Measurements from ENCODE around the gene ZC3H10. TPM values are rescaled to one million over a fixed set of nuclear protein-coding genes. Genes with fewer than 3 reads are reported as not detected.
A peak's percentile ranks its signal among the peaks of the same experiment; 100 is the strongest.
"Not testable (repeated sequence)": the region's sequence is repeated elsewhere in the genome, so short reads cannot be mapped to it uniquely, and the experiment has no call there.

ZC3H10 gene
- total RNA-seq, 1 donor from 2014 or later, result 4.1 TPM

- Histone ChIP-seq H3K9me3 (ENCODE audit: insufficient read depth, low read depth, low read length) (no peaks in the 10 kb centered on the region), H3K4me1 (ENCODE audit: insufficient read depth, low read length) (peaks cover 24% of the 10 kb centered on the region), H4K20me1 (ENCODE audit: insufficient read depth, low read length) (peaks cover 11% of the 10 kb centered on the region), H3K27ac (ENCODE audit: low read depth, low read length) (peak within 1 kb of the TSS; percentile 91), H3K9ac (ENCODE audit: low read length) (peak within 1 kb of the TSS; percentile 98), H3K79me2 (ENCODE audit: insufficient read depth, low read length) (peaks cover 23% of the 10 kb centered on the region), H2AFZ (ENCODE audit: low read depth, low read length) (peak within 1 kb of the TSS; percentile 84), H3K4me3 (ENCODE audit: insufficient read depth, low read depth, low read length) (peak within 1 kb of the TSS; percentile 99), H3K27me3 (ENCODE audit: insufficient read depth, low read length) (no peaks in the 10 kb centered on the region), H3K36me3 (ENCODE audit: insufficient read depth, low read length) (peaks cover 20% of the 10 kb centered on the region), H3K4me2 (ENCODE audit: low read length) (peak within 1 kb of the TSS; percentile 98)
- Mint-ChIP-seq H3K4me3 (ENCODE audit: unreplicated experiment) (peak within 1 kb of the TSS; percentile 96), H3K27me3 (ENCODE audit: low read depth, unreplicated experiment) (no peaks in the 10 kb centered on the region), H3K27ac (ENCODE audit: unreplicated experiment) (peak within 1 kb of the TSS; percentile 97), H3K36me3 (ENCODE audit: low read depth, unreplicated experiment) (peaks cover 23% of the 10 kb centered on the region), H3K9me3 (ENCODE audit: unreplicated experiment) (no peaks in the 10 kb centered on the region), H3K4me1 (ENCODE audit: low read depth, unreplicated experiment) (peaks cover 22% of the 10 kb centered on the region)
- no peak for FAIRE-seq
- no peak for TF ChIP-seq EZH2 (IDR thresholded peaks at IDR 0.05; ENCODE audit: insufficient read depth, low read length)
- TF ChIP-seq CTCF (IDR thresholded peaks at IDR 0.05; ENCODE audit: insufficient read depth, low read depth, low read length), result no peak
- peak; percentile 80 for DNase-seq (ENCODE audit: low read depth)
Measured at GRCh38 chr12:56116267-56117081, 1.6 kb upstream of the ZC3H10 start, which contains the start of gene RPL41. Gene RPL41, plus strand, starts transcription at chr12:56116633.

GRCh38 chr12:56117082-56117706 lies 872 bp upstream of the ZC3H10 start:
- FAIRE-seq, result not testable (repeated sequence)
- peak overlapping the region; percentile 98 for H3K4me2 ChIP-seq (ENCODE audit: low read length)
- H3K36me3 Mint-ChIP-seq (ENCODE audit: low read depth, unreplicated experiment), result peaks cover 23% of the 10 kb centered on the region

GRCh38 chr12:56118688-56119357 lies 757 bp downstream of the ZC3H10 start:
- DNase-seq (ENCODE audit: low read depth), result no peak
- H3K4me3 Mint-ChIP-seq (ENCODE audit: unreplicated experiment), result peak overlapping the region; percentile 96
- no peaks in the 10 kb centered on the region for H3K9me3 Mint-ChIP-seq (ENCODE audit: unreplicated experiment)
- peaks cover 6% of the 10 kb centered on the region for H3K36me3 ChIP-seq (ENCODE audit: insufficient read depth, low read length)
- TF ChIP-seq CTCF (IDR thresholded peaks at IDR 0.05; ENCODE audit: insufficient read depth, low read depth, low read length), result no peak
- TF ChIP-seq EZH2 (IDR thresholded peaks at IDR 0.05; ENCODE audit: insufficient read depth, low read length), result no peak
- H3K4me1 Mint-ChIP-seq (ENCODE audit: low read depth, unreplicated experiment), result peaks cover 22% of the 10 kb centered on the region
- H2AFZ ChIP-seq (ENCODE audit: low read depth, low read length), result peak overlapping the region; percentile 72
- peaks cover 24% of the 10 kb centered on the region for H3K4me1 ChIP-seq (ENCODE audit: insufficient read depth, low read length)
- peaks cover 11% of the 10 kb centered on the region for H4K20me1 ChIP-seq (ENCODE audit: insufficient read depth, low read length)
- no peak for FAIRE-seq
- peak overlapping the region; percentile 98 for H3K4me2 ChIP-seq (ENCODE audit: low read length)
- peak overlapping the region; percentile 98 for H3K9ac ChIP-seq (ENCODE audit: low read length)
- H3K36me3 Mint-ChIP-seq (ENCODE audit: low read depth, unreplicated experiment), result peaks cover 21% of the 10 kb centered on the region
- peak overlapping the region; percentile 99 for H3K4me3 ChIP-seq (ENCODE audit: insufficient read depth, low read depth, low read length)
- H3K27ac Mint-ChIP-seq (ENCODE audit: unreplicated experiment), result peak overlapping the region; percentile 93
- no peaks in the 10 kb centered on the region for H3K27me3 ChIP-seq (ENCODE audit: insufficient read depth, low read length)
- H3K79me2 ChIP-seq (ENCODE audit: insufficient read depth, low read length), result peaks cover 23% of the 10 kb centered on the region
- peak overlapping the region; percentile 69 for H3K27ac ChIP-seq (ENCODE audit: low read depth, low read length)
- H3K27me3 Mint-ChIP-seq (ENCODE audit: low read depth, unreplicated experiment), result no peaks in the 10 kb centered on the region
- no peaks in the 10 kb centered on the region for H3K9me3 ChIP-seq (ENCODE audit: insufficient read depth, low read depth, low read length)

More at GRCh38 chr12:56117082-56117706, 872 bp upstream of the ZC3H10 start:
- not testable (repeated sequence) for H3K9me3 Mint-ChIP-seq (ENCODE audit: unreplicated experiment); H3K27me3 Mint-ChIP-seq (ENCODE audit: low read depth, unreplicated experiment); DNase-seq (ENCODE audit: low read depth); H2AFZ ChIP-seq (ENCODE audit: low read depth, low read length); H3K9me3 ChIP-seq (ENCODE audit: insufficient read depth, low read depth, low read length); H3K27me3 ChIP-seq (ENCODE audit: insufficient read depth, low read length)
- Histone ChIP-seq H3K27ac (ENCODE audit: low read depth, low read length) (peak overlapping the region; percentile 91), H3K9ac (ENCODE audit: low read length) (peak overlapping the region; percentile 98), H3K4me3 (ENCODE audit: insufficient read depth, low read depth, low read length) (peak overlapping the region; percentile 99), H3K79me2 (ENCODE audit: insufficient read depth, low read length) (peaks cover 23% of the 10 kb centered on the region), H4K20me1 (ENCODE audit: insufficient read depth, low read length) (peaks cover 11% of the 10 kb centered on the region), H3K36me3 (ENCODE audit: insufficient read depth, low read length) (peaks cover 15% of the 10 kb centered on the region), H3K4me1 (ENCODE audit: insufficient read depth, low read length) (peaks cover 24% of the 10 kb centered on the region)
- H3K27ac Mint-ChIP-seq (ENCODE audit: unreplicated experiment), result peak overlapping the region; percentile 97
- peaks cover 22% of the 10 kb centered on the region for H3K4me1 Mint-ChIP-seq (ENCODE audit: low read depth, unreplicated experiment)
- peak overlapping the region; percentile 96 for H3K4me3 Mint-ChIP-seq (ENCODE audit: unreplicated experiment)
